Measurements from ENCODE around the gene SH2B3. TPM values are rescaled to one million over a fixed set of nuclear protein-coding genes. Genes with fewer than 3 reads are reported as not detected.

SH2B3 gene
- polyA plus RNA-seq, 1 experiment: 21.6 TPM

- POLR2A ChIA-PET: interaction anchor here (0.6 to 1.8 kb wide), 3 partner anchors 22 to 135 kb away, joined by 3 to 5 read pairs (median 3); no protein-coding TSS in a partner anchor
- TF ChIP-seq CTCF (IDR thresholded peaks at IDR 0.05; ENCODE audit: low read depth, low read length): no peak
- H3K9me3 ChIP-seq (ENCODE audit: control insufficient read depth, insufficient read depth, low read length): no peaks in the 10 kb centered on the region; the same call in 1 of the 2 replicates
- no peaks in the 10 kb centered on the region for H3K27me3 ChIP-seq (ENCODE audit: control insufficient read depth, insufficient read depth, low read length)
- CTCF ChIA-PET: interaction anchor here (1.6 to 3.8 kb wide), 3 partner anchors 15 to 39 kb away, joined by 5 to 23 read pairs (median 22); no protein-coding TSS in a partner anchor
- H3K27ac ChIP-seq (ENCODE audit: low read depth, low read length): peak overlapping the region; percentile 31
- DNase-seq (ENCODE audit: low read depth, low spot score): no peak
- no peak overlapping the region for H3K4me3 ChIP-seq (ENCODE audit: low read depth, low read length)
Observed at GRCh38 chr12:111412830-111413441, 7.2 kb downstream of the SH2B3 start.

- CTCF ChIA-PET: interaction anchor here (1.6 to 3.8 kb wide), 3 partner anchors 15 to 38 kb away, joined by 5 to 23 read pairs (median 22); no protein-coding TSS in a partner anchor
- POLR2A ChIA-PET: interaction anchor here (0.6 to 1.8 kb wide), 4 partner anchors 10 to 134 kb away, joined by 3 to 5 read pairs (median 4); no protein-coding TSS in a partner anchor
- DNase-seq (ENCODE audit: low read depth, low spot score): no peak
Observed at GRCh38 chr12:111413442-111414086, 7.8 kb downstream of the SH2B3 start.

GRCh38 chr12:111414711-111415252 lies 9.1 kb downstream of the SH2B3 start:
- ChIA-PET POLR2A (no interaction called here), CTCF (interaction anchor here (3.8 kb wide), 1 partner anchor 18 kb away, joined by 23 read pairs; no protein-coding TSS in a partner anchor)
- no peak for DNase-seq (ENCODE audit: low read depth, low spot score)
- TF ChIP-seq CTCF (IDR thresholded peaks at IDR 0.05; ENCODE audit: low read depth, low read length): no peak
- Histone ChIP-seq H3K27me3 (ENCODE audit: control insufficient read depth, insufficient read depth, low read length) (no peaks in the 10 kb centered on the region), H3K27ac (ENCODE audit: low read depth, low read length) (no peak overlapping the region), H3K9me3 (ENCODE audit: control insufficient read depth, insufficient read depth, low read length) (no peaks in the 10 kb centered on the region; the same call in 1 of the 2 replicates), H3K4me3 (ENCODE audit: low read depth, low read length) (no peak overlapping the region)

More at GRCh38 chr12:111413442-111414086, 7.8 kb downstream of the SH2B3 start:
- peak overlapping the region; percentile 61 for H3K27ac ChIP-seq (ENCODE audit: low read depth, low read length)
- H3K4me3 ChIP-seq (ENCODE audit: low read depth, low read length): no peak overlapping the region
- H3K27me3 ChIP-seq (ENCODE audit: control insufficient read depth, insufficient read depth, low read length): no peaks in the 10 kb centered on the region
- no peak for TF ChIP-seq CTCF (IDR thresholded peaks at IDR 0.05; ENCODE audit: low read depth, low read length)
- no peaks in the 10 kb centered on the region; the same call in 1 of the 2 replicates for H3K9me3 ChIP-seq (ENCODE audit: control insufficient read depth, insufficient read depth, low read length)

GRCh38 chr12:111417290-111417689 lies 11.6 kb downstream of the SH2B3 start:
- POLR2A ChIA-PET: interaction anchor here (0.6 kb wide), 1 partner anchor 1503 kb away, joined by 4 read pairs; no protein-coding TSS in a partner anchor
- no peak for DNase-seq (ENCODE audit: low read depth, low spot score)
- Histone ChIP-seq H3K4me3 (ENCODE audit: low read depth, low read length) (no peak overlapping the region), H3K9me3 (ENCODE audit: control insufficient read depth, insufficient read depth, low read length) (no peaks in the 10 kb centered on the region; the same call in 1 of the 2 replicates), H3K27me3 (ENCODE audit: control insufficient read depth, insufficient read depth, low read length) (no peaks in the 10 kb centered on the region), H3K27ac (ENCODE audit: low read depth, low read length) (no peak overlapping the region)
- CTCF ChIA-PET: no interaction called here
- no peak for TF ChIP-seq CTCF (IDR thresholded peaks at IDR 0.05; ENCODE audit: low read depth, low read length)

Data from AG04450 (cell line).